Panc1 (cell line): ENCODE data around the gene LPP. TPM values are rescaled to one million over a fixed set of nuclear protein-coding genes. Genes with fewer than 3 reads are reported as not detected.

Source experiments
- ATAC-seq: fragments of 200-7000 bp; cut with Tn5 transposase; 2 replicates; pipeline ENCODE4 v1.9.1; 2020; ENCODE audit warnings: mild to moderate bottlenecking, moderate library complexity
- BruUV-seq: library from RNA; stranded (reverse); fragments of 400-500 nt; replicated peaks from 2 replicates; lab custom pipeline; 2021; lab: Mats Ljungman, UMichigan
- CTCF ChIA-PET: fragments of 300-600 bp; sonication (Branson Sonifier 250); formaldehyde crosslinking; loops from one replicate; lab custom pipeline; 2022; ENCODE audit warnings: antibody characterized with exemption; lab: Charles Lee
- POLR2A ChIA-PET: fragments of 300-600 bp; sonication (Branson Sonifier 250); formaldehyde crosslinking; loops from one replicate; lab custom pipeline; 2022; ENCODE audit warnings: antibody characterized with exemption; lab: Charles Lee
- DNase-seq: peaks from one replicate; pipeline ENCODE4 v3.0.0-alpha.2; 2010; ENCODE audit warnings: low read depth, low spot score
- H3K27ac ChIP-seq: 2 replicates; pipeline ENCODE4 v1.5.1; 2011; ENCODE audit warnings: mild to moderate bottlenecking, low read length, inconsistent platforms
- H3K27me3 ChIP-seq: fragments of 200-500 bp; sonication (Bioruptor generic); 2 replicates; pipeline ENCODE4 v1.6.0; 2014; ENCODE audit warnings: low read length, inconsistent platforms; ENCODE audit not compliant: control insufficient read depth, insufficient read depth
- H3K36me3 ChIP-seq: fragments of 200-500 bp; sonication (Bioruptor generic); 2 replicates; pipeline ENCODE4 v1.5.1; 2014; ENCODE audit warnings: inconsistent platforms, mild to moderate bottlenecking, low read length, moderate library complexity; ENCODE audit not compliant: control insufficient read depth, insufficient read depth
- H3K4me1 ChIP-seq: 2 replicates; pipeline ENCODE4 v1.5.1; 2011; ENCODE audit warnings: inconsistent platforms, mild to moderate bottlenecking, low read length, moderate library complexity; ENCODE audit not compliant: control insufficient read depth, insufficient read depth
- H3K4me3 ChIP-seq, 2 experiments: 2 replicates each; pipeline ENCODE4 v1.5.1; 2011 to 2012; ENCODE audit warnings: low read depth in 2 of 2, low read length in 2 of 2, mild to moderate bottlenecking in 2 of 2, inconsistent platforms in 1 of 2, moderate library complexity in 1 of 2
- H3K9me3 ChIP-seq: fragments of 200-500 bp; sonication (Bioruptor generic); 2 replicates; pipeline ENCODE4 v1.5.1; 2014; ENCODE audit warnings: low read depth, mild to moderate bottlenecking, inconsistent platforms, low read length, moderate library complexity; ENCODE audit not compliant: control insufficient read depth, insufficient read depth
- POLR2AphosphoS5 ChIP-seq: IDR thresholded peaks from 2 replicates; pipeline ENCODE4 v1.6.1; 2012; ENCODE audit warnings: mild to moderate bottlenecking, low read depth, low read length, moderate library complexity
- REST ChIP-seq, 2 experiments: IDR thresholded peaks; 2 replicates each; pipeline ENCODE4 v1.6.1; 2011 to 2012; ENCODE audit warnings: low read depth in 2 of 2, control low read depth in 1 of 2, low read length in 1 of 2, mild to moderate bottlenecking in 1 of 2, moderate library complexity in 1 of 2; ENCODE audit not compliant: insufficient read depth in 1 of 2
- SIN3A ChIP-seq: IDR thresholded peaks from 2 replicates; pipeline ENCODE4 v1.6.1; 2012; ENCODE audit warnings: low read depth, mild to moderate bottlenecking, low read length, moderate library complexity, borderline replicate concordance; ENCODE audit not compliant: insufficient read depth
- TCF7L2 ChIP-seq: IDR thresholded peaks from 2 replicates; pipeline ENCODE4 v1.6.1; 2011; ENCODE audit warnings: mild to moderate bottlenecking, low read depth, low read length, inconsistent platforms
- in situ Hi-C: cut with HindIII; loops from 2 replicates; pipeline ENCODE4 v1.10.0; 2016; ENCODE audit warnings: low sequenced_read_pairs, low pct_unique_long_range_greater_than_20kb
- intact Hi-C: fragments of 100-400 bp; cut with micrococcal nuclease; formaldehyde crosslinking; loops from one replicate; pipeline ENCODE4 v1.10.0; 2022; ENCODE audit not compliant: unreplicated experiment
- total RNA-seq: library from RNA; stranded (reverse); gene quantifications from one replicate; pipeline ENCODE4 v1.2.1, GENCODE V29; 2021; ENCODE audit not compliant: unreplicated experiment
- TF ChIP-seq, protein P1 (sequence below): fragments of 450-650 bp; IDR thresholded peaks from 2 replicates; pipeline ENCODE4 v1.5.1; 2017; ENCODE audit warnings: mild to moderate bottlenecking

The LPP gene
- total RNA-seq, 1 experiment from 2014 or later, result 90.0 TPM

GRCh38 chr3:188362405-188362831 lies 208.5 kb downstream of the LPP start:
- TF ChIP-seq, protein P1, sequence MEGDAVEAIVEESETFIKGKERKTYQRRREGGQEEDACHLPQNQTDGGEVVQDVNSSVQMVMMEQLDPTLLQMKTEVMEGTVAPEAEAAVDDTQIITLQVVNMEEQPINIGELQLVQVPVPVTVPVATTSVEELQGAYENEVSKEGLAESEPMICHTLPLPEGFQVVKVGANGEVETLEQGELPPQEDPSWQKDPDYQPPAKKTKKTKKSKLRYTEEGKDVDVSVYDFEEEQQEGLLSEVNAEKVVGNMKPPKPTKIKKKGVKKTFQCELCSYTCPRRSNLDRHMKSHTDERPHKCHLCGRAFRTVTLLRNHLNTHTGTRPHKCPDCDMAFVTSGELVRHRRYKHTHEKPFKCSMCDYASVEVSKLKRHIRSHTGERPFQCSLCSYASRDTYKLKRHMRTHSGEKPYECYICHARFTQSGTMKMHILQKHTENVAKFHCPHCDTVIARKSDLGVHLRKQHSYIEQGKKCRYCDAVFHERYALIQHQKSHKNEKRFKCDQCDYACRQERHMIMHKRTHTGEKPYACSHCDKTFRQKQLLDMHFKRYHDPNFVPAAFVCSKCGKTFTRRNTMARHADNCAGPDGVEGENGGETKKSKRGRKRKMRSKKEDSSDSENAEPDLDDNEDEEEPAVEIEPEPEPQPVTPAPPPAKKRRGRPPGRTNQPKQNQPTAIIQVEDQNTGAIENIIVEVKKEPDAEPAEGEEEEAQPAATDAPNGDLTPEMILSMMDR, result peak; percentile 14; the same call in 1 of the 2 replicates
- no peak for TF ChIP-seq TCF7L2
- in situ Hi-C loops (no loop called here), intact Hi-C loops (no loop called here)
- CTCF ChIA-PET, result no interaction called here
- H3K27ac ChIP-seq, result no peak overlapping the region
- no peak overlapping the region for H3K4me3 ChIP-seq
- H3K27me3 ChIP-seq, result no peaks in the 10 kb centered on the region
- no TSS peak for BruUV-seq
- POLR2A ChIA-PET, result interaction anchor here (0.5 to 0.6 kb wide), 2 partner anchors 102 to 226 kb away, joined by 5 to 8 read pairs; no protein-coding TSS in a partner anchor
- H3K36me3 ChIP-seq, result no peaks in the 10 kb centered on the region
- H3K4me1 ChIP-seq, result peaks cover 4% of the 10 kb centered on the region; the same call in 1 of the 2 replicates
- no peaks in the 10 kb centered on the region for H3K9me3 ChIP-seq
- DNase-seq (peak; percentile 69), ATAC-seq (peak; percentile 81)

DNA sequence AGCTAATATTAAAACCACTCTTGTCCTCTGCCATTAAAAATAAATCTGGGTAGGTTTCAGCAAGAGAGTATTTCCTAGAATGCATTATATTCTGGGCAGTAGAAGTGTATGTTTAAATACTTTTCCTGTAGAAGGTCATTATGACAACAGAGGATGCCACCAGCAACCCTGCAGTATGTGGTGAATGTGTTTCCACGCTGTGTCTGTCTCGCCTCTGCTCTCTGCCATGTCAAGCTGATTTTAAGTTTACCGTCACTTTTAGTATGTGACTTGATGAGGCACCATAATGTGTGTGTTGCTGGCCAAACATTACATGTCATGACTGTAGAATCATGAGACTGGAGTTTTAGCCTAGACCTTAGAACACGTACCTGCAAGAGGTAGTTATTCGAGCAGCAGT lies 211.2 kb downstream of the LPP start:
- Histone ChIP-seq H3K27me3 (no peaks in the 10 kb centered on the region), H3K4me3 (no peak overlapping the region), H3K4me1 (peaks cover 4% of the 10 kb centered on the region; the same call in 1 of the 2 replicates), H3K36me3 (no peaks in the 10 kb centered on the region), H3K27ac (no peak overlapping the region), H3K9me3 (no peaks in the 10 kb centered on the region)
- in situ Hi-C loops, result no loop called here
- ChIA-PET CTCF (no interaction called here), POLR2A (no interaction called here)
- BruUV-seq, result no TSS peak
- TF ChIP-seq SIN3A, result no peak
- TF ChIP-seq TCF7L2, result no peak
- no peak for TF ChIP-seq POLR2AphosphoS5
- no peak for TF ChIP-seq REST (IDR thresholded peaks at IDR 0.05; ENCODE audit: insufficient read depth in 1 of 2, low read depth in 2 of 2, low read length in 1 of 2)
- TF ChIP-seq, protein P1, result no peak
- ATAC-seq (no peak), DNase-seq (no peak)
- intact Hi-C loops, result no loop called here
